ENCODE data around the gene VPS13C.

VPS13C gene, protein sequence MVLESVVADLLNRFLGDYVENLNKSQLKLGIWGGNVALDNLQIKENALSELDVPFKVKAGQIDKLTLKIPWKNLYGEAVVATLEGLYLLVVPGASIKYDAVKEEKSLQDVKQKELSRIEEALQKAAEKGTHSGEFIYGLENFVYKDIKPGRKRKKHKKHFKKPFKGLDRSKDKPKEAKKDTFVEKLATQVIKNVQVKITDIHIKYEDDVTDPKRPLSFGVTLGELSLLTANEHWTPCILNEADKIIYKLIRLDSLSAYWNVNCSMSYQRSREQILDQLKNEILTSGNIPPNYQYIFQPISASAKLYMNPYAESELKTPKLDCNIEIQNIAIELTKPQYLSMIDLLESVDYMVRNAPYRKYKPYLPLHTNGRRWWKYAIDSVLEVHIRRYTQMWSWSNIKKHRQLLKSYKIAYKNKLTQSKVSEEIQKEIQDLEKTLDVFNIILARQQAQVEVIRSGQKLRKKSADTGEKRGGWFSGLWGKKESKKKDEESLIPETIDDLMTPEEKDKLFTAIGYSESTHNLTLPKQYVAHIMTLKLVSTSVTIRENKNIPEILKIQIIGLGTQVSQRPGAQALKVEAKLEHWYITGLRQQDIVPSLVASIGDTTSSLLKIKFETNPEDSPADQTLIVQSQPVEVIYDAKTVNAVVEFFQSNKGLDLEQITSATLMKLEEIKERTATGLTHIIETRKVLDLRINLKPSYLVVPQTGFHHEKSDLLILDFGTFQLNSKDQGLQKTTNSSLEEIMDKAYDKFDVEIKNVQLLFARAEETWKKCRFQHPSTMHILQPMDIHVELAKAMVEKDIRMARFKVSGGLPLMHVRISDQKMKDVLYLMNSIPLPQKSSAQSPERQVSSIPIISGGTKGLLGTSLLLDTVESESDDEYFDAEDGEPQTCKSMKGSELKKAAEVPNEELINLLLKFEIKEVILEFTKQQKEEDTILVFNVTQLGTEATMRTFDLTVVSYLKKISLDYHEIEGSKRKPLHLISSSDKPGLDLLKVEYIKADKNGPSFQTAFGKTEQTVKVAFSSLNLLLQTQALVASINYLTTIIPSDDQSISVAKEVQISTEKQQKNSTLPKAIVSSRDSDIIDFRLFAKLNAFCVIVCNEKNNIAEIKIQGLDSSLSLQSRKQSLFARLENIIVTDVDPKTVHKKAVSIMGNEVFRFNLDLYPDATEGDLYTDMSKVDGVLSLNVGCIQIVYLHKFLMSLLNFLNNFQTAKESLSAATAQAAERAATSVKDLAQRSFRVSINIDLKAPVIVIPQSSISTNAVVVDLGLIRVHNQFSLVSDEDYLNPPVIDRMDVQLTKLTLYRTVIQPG (N-terminal part only)

DNA sequence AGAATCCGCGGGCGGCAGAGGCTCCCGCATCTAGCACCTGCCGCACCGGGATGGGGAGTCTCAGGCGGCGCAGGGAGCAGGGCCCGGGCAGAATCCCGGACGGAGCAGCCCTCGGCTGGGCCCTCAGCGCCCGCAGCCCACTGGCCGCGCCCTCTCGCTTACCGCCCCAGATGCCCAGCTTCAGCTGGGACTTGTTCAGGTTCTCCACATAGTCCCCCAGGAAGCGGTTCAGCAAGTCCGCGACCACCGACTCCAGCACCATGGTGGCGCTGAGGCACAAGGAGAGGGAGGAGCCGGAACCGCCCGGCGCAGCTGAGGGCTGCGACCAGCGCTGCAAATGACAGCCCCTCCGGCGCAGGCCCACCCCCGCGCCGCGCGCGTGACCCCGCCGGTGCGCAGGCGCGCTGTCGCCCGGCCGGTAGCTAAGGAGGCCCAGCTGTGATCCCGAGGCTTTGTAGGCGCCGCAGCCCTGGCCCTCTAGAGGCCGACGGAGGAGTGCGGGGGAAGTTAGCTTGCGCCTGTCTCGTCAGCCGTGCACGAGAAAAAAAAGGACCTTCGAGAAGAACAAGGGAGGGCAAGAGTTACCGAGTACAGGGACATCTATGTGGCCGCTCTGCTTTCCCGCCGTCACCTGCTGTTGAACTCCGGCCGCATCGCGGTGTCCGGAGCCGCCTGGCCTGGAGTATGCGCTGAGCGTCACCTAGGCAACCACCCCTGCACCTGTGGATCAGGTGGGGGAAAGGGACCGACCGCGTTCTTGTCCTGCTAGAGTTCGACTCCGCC is at the start of gene VPS13C:
VPS13C (minus strand) TSS at position 335 of the 783 bp plus-strand sequence; CDS start at position 262, 73 bp downstream.
- peak within 1 kb of the TSS; percentile 88 for H3K4me3 ChIP-seq (ENCODE audit: low read depth, low read length)
- TF ChIP-seq, protein P1, sequence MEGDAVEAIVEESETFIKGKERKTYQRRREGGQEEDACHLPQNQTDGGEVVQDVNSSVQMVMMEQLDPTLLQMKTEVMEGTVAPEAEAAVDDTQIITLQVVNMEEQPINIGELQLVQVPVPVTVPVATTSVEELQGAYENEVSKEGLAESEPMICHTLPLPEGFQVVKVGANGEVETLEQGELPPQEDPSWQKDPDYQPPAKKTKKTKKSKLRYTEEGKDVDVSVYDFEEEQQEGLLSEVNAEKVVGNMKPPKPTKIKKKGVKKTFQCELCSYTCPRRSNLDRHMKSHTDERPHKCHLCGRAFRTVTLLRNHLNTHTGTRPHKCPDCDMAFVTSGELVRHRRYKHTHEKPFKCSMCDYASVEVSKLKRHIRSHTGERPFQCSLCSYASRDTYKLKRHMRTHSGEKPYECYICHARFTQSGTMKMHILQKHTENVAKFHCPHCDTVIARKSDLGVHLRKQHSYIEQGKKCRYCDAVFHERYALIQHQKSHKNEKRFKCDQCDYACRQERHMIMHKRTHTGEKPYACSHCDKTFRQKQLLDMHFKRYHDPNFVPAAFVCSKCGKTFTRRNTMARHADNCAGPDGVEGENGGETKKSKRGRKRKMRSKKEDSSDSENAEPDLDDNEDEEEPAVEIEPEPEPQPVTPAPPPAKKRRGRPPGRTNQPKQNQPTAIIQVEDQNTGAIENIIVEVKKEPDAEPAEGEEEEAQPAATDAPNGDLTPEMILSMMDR (IDR thresholded peaks at IDR 0.05; ENCODE audit: low read depth, low read length) = peak; percentile 66

- H3K4me3 ChIP-seq (ENCODE audit: low read depth, low read length) = no peak overlapping the region
- TF ChIP-seq, protein P1 (IDR thresholded peaks at IDR 0.05; ENCODE audit: low read depth, low read length) = no peak
Observed at GRCh38 chr15:62109437-62109836, 49.2 kb upstream of the VPS13C start.

GRCh38 chr15:62108411-62108810 is 48.2 kb upstream of the VPS13C start:
- H3K4me3 ChIP-seq (ENCODE audit: low read depth, low read length) = no peak overlapping the region
- TF ChIP-seq, protein P1 (IDR thresholded peaks at IDR 0.05; ENCODE audit: low read depth, low read length) = no peak

DNA sequence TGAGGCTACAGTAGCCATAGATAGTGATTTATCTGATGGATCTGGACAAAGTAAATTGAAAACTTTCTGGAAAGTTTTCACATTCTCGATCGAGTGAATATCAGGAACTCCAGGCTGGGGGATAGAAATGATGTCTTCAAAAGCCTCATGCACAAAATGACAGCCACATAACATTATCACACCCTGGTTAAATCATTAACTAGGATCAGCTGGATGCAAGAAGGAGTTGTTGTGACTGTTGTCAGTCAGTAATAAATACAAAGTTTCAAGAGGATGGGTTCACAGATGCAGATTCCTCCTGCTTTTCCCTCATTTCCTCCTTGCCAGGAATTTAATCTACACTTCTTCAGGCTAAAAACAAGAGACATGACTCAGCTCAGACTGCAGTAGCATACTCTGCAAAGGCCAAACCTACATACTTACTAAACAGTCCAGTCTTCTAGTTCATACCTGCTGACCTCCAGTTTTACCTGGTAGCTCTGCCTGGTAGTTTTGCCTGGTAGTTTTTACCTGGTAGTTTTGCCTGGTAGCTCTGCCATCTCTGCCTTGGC is 47.4 kb upstream of the VPS13C start:
- no peak overlapping the region for H3K4me3 ChIP-seq (ENCODE audit: low read depth, low read length)
- TF ChIP-seq, protein P1 (IDR thresholded peaks at IDR 0.05; ENCODE audit: low read depth, low read length) = no peak

- TF ChIP-seq, protein P1 (IDR thresholded peaks at IDR 0.05; ENCODE audit: low read depth, low read length) = no peak
- H3K4me3 ChIP-seq (ENCODE audit: low read depth, low read length) = no peak overlapping the region
Observed at GRCh38 chr15:62106096-62106495, 45.8 kb upstream of the VPS13C start.

GRCh38 chr15:62105266-62105665 is 45.0 kb upstream of the VPS13C start:
- no peak overlapping the region for H3K4me3 ChIP-seq (ENCODE audit: low read depth, low read length)

More at GRCh38 chr15:62105266-62105665, 45.0 kb upstream of the VPS13C start:
- TF ChIP-seq, protein P1 (IDR thresholded peaks at IDR 0.05; ENCODE audit: low read depth, low read length) = no peak

Data from WI38 (cell line).